HG03460 (cell line): ENCODE data around the gene RPS19BP1.

ENCODE experiments used
- ATAC-seq: cut with Tn5 transposase; IDR thresholded peaks from one replicate; pipeline ENCODE4 v1.9.1; 2021; ENCODE audit not compliant: unreplicated experiment

RPS19BP1 gene

DNA sequence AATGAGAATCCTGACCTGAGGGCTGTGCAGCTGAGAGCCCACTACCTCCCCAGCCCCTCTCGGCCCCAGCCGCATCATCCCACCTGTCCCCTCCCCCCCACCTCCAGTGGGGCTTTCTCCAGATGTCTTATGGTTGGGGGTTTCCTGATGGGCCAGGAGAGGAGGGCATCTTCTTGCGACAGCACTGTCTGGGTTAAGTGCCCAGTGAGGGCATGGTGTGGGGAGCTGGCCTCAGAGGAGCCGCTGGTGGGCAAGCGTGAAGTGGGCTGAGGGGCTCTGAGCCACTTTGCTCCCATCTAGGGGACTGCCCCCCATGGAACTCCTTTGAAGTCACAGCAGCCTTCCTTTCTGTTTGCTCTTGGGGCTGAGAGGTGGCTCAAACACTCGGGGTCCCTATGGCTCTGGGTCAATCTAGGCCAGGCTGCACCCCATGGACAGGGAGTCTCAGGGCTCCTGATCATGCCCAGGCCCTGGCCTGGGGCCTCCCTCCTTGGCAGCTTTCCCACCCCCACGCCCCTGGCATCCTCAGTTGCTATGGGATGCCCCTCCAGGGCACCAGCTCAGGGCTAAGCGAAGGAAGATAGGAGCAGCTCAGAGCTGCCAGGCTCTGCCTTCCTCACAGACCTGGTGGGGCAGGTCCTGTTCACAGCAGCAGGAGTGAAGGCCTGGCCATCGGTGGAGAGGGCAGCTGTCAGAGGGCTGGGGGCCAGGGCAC, 41.4 kb downstream of the RPS19BP1 start:
- no peak for ATAC-seq

DNA sequence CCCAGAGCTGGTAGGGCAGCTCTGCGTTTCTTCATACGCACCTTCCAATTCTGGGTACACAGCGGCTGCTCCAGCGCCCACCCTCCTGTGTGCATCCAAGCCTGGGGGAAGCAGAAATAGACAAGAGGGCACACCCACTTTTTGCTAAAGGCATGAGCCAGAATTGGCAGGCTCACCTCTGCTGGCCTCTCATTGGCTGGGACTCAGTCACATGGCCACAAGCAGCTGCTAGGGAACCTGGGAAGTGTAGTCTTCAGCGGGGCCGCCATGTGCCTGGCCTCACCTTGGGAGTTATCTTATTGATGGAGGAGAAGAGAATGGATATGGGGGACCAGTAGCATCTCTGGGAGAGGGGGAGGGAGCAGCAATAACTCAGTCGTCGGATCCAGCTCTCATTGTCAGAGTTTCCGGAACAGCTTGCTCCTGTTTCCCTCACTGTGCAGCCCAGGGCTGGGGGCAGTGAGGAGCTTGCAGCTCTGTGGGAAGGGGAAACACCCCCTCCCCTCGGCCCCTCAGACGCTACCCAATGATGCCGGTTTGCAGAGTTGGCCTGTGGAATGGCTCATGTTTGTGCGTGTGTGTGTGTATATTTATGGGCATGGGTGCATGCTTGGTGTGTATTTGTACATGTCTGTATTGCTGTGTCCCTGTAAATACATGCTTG, 42.3 kb downstream of the RPS19BP1 start:
- no peak for ATAC-seq

DNA sequence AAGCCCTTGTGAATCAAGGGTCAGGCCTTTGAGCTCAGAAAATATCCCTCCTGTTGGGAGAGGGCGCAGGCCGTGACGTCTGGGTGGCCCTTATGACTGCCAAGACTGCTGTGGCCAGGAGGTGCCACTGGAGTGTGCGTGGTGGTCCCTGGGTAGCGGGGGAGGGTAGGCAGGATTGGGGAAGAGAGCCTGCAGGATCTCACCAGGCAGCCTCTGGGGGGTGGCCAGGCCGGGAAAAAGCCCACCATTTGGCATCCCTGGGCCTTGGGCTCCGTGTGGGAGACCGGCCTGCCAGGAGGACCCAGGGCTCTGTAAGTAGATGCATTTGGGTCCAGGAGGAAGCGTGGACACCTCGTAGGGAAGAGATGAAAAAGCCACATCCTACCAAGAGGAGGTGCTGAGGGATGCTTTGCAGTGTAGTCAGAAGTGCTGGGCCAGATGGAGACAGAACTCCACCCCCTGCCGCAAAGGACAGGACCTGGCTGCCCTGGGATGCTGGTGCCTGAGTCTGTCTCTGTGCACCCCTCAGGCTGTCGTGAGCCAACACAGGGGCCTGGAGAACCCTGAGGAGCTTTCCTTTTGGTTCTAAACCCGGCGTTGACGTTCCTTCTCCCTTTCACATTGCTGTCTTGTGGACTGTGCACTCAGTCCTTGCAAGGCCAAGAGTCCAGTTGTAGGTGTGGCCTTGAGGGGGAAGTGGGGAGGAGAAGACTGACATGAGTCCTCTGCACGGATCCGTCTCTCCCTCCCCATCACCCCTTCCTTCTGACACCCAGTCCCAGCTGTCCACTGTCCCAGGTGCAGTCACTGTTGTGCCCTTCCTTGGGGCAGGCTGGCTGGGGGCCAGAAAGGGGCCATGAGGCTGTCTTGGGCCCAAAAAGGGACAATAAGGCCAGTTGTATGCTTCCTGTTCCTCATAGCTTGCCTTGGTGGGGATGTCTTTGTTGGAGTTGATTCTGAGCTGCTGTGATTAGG, 43.2 kb downstream of the RPS19BP1 start:
- ATAC-seq, result no peak

DNA sequence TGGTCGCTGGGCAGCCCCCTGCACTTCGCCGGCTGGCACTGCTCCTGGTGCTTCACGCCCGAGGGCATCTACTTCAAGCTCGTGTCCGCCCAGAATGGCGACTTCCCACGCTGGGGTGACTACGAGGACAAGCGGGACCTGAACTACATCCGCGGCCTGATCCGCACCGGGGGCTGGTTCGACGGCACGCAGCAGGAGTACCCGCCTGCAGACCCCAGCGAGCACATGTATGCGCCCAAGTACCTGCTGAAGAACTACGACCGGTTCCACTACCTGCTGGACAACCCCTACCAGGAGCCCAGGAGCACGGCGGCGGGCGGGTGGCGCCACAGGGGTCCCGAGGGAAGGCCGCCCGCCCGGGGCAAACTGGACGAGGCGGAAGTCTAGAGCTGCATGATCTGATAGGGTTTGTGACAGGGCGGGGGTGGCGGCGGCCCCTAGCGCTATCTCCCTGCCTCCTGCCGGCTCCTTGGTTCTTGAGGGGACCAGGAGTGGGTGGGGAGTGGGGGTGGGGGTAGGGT, 43.9 kb downstream of the RPS19BP1 start:
- ATAC-seq, result no peak

DNA sequence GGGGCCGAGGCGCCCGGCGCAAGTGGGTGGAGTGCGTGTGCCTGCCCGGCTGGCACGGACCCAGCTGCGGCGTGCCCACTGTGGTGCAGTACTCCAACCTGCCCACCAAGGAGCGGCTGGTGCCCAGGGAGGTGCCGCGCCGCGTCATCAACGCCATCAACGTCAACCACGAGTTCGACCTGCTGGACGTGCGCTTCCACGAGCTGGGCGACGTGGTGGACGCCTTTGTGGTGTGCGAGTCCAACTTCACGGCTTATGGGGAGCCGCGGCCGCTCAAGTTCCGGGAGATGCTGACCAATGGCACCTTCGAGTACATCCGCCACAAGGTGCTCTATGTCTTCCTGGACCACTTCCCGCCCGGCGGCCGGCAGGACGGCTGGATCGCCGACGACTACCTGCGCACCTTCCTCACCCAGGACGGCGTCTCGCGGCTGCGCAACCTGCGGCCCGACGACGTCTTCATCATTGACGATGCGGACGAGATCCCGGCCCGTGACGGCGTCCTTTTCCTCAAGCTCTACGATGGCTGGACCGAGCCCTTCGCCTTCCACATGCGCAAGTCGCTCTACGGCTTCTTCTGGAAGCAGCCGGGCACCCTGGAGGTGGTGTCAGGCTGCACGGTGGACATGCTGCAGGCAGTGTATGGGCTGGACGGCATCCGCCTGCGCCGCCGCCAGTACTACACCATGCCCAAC, 44.6 kb downstream of the RPS19BP1 start:
- ATAC-seq, result no peak

DNA sequence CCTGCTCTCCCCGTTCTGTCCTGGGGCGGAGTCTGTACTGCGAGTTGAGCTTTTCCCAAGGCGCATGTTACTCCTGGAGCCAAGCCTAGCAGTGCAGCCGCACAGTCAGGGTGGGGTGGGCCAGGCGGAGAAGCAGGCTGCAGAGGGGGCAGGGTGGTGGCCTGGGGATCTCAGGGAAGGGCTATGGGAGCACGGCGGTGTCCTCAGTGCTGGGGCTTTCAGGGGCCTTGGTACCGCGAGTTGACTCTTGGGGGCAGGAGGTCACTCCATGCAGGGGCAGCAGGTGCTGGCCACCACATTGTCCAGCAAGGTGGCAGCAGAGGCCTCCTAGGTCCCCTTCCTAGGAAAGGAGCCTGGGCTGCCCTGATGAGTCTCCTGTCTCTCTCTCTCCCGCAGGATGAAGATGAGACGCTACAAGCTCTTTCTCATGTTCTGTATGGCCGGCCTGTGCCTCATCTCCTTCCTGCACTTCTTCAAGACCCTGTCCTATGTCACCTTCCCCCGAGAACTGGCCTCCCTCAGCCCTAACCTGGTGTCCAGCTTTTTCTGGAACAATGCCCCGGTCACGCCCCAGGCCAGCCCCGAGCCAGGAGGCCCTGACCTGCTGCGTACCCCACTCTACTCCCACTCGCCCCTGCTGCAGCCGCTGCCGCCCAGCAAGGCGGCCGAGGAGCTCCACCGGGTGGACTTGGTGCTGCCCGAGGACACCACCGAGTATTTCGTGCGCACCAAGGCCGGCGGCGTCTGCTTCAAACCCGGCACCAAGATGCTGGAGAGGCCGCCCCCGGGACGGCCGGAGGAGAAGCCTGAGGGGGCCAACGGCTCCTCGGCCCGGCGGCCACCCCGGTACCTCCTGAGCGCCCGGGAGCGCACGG, 45.4 kb downstream of the RPS19BP1 start:
- no peak for ATAC-seq

DNA sequence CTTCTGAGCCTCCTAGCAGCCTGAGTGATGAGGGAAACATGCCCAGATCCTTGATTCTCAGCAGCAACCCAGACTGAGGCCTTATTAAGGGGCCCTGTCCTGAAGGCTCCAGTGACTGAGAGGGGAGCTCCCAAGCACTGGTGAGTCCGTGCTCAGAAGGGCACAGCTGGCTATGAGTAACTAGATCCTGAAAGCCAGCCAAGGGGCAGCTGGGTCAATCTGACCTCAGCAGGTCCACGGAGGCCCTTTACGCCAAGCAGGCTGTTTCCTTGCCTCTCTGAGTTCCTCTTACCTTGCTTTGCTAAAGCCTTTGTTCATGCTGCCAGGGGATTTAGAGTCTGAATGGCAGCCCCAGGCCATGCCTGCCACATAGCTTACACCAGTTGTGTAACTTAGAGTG, 49.8 kb downstream of the RPS19BP1 start:
- ATAC-seq, result no peak

DNA sequence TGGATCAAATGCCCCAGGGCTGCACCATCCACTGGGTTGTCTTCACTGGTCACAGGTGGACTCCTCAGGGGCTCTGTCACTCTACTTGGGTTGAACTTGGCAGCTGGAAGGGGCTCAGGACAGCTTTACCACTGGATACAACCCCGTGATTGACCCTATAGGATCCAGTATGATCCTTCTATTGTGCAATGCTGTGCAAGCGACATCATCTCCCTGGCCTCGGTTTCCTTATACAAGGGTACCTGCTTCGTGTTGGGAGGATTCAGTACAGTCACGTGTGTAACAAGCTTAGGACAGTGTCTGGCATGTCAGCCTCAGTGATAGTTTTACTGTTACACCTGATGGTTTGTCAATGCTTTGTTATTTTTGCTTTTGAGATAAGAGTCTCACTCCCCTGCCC, 51.0 kb downstream of the RPS19BP1 start:
- ATAC-seq, result no peak

DNA sequence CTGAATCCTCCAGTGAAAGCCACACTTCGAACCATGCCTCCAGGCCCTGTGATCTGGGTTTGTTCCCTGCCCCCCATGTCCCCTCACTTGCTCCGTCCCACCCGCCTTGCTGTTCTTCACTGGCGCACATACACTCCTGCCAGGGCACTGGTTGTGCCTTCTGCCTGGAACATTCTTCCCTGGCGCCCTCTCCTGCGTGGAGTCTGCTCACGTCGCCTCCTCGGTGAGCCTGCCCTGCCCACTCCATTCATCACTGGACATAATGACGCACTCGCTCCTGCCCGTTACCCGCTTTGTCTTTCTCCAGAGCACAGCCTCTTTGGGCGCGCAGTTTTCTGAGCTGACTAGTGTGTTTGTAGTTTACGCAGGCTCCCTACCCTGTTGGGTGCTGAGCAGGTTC, 51.5 kb downstream of the RPS19BP1 start:
- no peak for ATAC-seq

DNA sequence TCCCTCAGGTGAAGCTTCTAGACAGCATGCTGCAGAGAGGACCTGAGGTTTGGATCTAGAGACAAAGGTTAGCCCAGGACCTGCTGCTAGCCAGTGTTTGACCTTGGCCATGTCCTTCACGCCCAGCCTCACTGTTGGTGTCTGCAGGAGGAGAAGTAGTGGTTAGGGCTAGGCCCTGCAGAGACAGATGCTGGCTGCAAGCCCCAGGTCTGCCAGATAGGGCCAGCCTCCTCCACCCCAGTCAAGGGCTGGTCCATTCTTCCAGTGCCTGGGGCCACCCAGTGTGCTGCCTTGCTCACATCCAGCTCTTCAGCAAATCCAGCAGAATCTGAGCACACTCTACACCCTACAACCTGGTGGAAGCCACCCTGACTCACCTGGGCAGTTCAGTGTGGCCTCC, 52.0 kb downstream of the RPS19BP1 start:
- no peak for ATAC-seq

DNA sequence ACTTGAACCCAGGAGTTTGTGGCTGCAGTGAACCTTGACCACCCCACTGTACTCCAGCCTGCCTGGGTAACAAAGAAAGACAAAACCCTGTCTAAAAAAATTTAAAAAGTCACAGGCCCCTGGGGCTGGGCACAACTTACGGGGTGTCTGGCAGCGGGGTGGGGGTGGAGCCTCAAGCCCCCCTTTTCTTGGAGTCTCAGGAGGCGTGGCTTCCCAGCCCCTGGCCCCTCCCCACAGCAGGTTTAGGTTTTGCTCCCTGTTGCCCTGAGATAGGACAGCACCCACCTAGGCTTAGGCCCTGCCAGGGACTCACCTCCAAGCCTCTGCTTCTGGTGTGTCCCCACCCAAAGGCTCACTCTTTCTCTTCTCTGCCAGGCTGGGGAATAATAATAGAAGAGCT, 53.3 kb downstream of the RPS19BP1 start:
- ATAC-seq, result no peak
